Skeletal muscle cell (primary cell): ENCODE data around the gene RABGGTA.
A peak's percentile ranks its signal among the peaks of the same experiment; 100 is the strongest.

Source experiments
- DNase-seq: peaks from one replicate; pipeline ENCODE4 v3.0.0-alpha.2; 2010; ENCODE audit warnings: low read depth
- H3K4me3 ChIP-seq: 2 replicates; pipeline ENCODE4 v1.5.1; 2011; ENCODE audit warnings: low read depth, mild to moderate bottlenecking, control low read depth, low read length, moderate library complexity

The RABGGTA gene

DNA sequence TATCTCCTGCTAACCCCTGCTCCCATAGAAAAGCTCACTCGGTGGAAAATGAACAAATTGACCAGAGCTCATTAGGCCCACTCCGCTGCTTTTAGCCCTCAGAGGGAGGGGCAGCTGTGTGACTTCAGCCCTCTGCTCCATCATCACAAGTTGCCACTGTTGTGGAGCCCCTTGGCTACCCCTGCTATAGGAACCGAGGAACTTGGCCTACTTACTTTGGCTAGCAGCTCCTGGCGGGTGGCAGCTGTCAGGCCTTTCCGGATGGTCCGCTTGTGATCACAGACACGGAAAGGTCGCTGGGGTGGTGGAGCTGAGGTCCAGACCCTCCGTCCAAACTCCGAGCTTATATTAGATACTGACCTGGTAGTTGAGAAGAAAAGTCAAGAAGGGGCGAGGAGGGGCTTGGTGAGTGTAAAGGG is 35.8 kb upstream of the RABGGTA start:
- DNase-seq = no peak
- H3K4me3 ChIP-seq = no peak overlapping the region

DNA sequence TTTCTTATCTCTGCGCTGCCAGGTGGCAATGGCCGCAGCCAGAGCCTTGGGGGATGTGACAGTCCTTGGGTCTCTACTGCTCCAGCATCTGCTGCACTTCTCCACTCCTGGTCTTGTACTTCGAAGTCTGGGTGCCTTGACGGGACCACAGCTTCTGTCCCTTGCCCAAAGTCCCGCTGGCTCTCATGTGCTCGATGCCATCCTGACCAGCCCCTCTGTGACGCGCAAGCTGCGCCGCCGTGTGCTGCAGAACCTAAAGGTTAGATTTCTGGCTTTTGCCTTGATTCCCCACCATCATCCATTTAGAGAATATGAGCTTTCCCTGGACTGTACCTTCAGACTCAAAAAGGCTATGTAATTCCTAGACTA is 32.6 kb upstream of the RABGGTA start:
- no peak overlapping the region for H3K4me3 ChIP-seq
- no peak for DNase-seq

- peak overlapping the region; percentile 90 for H3K4me3 ChIP-seq
- no peak for DNase-seq
These were observed 29.1 kb upstream of the RABGGTA start for GRCh38 chr14:24300326-24300980.

- H3K4me3 ChIP-seq = peak within 1 kb of the TSS; percentile 90
- DNase-seq = peak; percentile 41
These were observed 28.1 kb upstream of the RABGGTA start, which contains the start of the genes DHRS1 and NOP9 for GRCh38 chr14:24299255-24300191. DHRS1 (minus strand) TSS chr14:24299780; CDS start chr14:24299106, 674 bp downstream. NOP9 (plus strand) TSS chr14:24299850; CDS start chr14:24299955, 105 bp downstream.

GRCh38 chr14:24298892-24299254 is 27.5 kb upstream of the RABGGTA start:
- peak overlapping the region; percentile 90 for H3K4me3 ChIP-seq
- DNase-seq = no peak

DNA sequence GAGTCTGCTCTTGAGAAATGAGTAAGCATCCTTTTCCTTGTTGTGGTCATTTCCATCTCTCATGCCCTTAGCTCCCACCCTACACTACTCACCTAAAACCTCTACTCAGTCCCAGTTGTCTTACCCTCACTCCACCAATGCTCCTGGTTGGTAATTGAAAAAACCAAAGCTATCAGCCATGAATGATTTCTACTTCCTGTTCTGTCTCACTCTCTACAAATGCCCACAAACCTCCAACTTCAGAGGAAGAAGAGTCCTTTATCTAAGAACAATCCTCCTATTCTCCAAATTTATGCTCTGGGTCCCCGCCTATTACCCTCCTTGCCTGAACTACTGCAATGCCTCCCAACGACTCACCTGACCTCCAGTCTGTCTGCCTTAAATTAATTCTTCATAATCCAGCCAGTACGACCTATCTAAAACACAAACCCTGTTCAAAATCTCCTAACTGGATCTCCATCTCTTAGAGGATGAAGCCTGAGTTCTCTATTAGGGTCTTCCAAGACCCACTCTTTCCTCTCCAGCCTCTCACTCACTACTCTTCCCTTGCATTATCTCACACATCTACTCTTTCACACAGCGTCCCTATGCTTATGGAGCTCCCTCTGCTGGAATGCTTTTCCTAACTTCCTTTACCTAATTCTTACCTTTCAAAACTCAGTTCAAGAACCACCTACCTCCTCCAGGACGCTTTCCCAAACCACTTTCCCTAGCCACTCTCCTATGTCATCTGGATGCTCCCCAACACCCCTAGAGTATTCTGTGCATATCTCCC is 26.0 kb upstream of the RABGGTA start:
- DNase-seq = no peak
- no peak overlapping the region for H3K4me3 ChIP-seq

- no peak overlapping the region for H3K4me3 ChIP-seq
- DNase-seq = peak; percentile 86
These were observed 25.2 kb upstream of the RABGGTA start for GRCh38 chr14:24296341-24297157.

DNA sequence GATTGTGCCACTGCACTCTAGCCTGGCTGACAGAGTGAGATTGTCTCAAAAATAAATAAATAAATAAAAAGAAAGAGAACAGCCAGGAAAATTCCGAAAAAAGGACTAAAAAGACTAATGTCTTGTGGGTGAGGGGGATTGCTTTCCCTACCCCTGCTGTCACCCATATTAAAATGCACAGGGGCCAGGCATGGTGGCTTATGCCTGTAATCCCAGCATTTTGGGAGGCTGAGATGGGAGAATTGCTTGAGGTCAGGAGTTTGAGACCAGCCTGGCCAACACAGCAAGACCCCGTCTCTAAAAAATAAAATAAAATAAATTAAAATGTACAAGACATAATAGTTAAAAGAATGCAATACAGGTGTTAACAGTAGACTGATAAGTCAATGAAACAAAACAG is 22.1 kb upstream of the RABGGTA start:
- H3K4me3 ChIP-seq = no peak overlapping the region
- no peak for DNase-seq

DNA sequence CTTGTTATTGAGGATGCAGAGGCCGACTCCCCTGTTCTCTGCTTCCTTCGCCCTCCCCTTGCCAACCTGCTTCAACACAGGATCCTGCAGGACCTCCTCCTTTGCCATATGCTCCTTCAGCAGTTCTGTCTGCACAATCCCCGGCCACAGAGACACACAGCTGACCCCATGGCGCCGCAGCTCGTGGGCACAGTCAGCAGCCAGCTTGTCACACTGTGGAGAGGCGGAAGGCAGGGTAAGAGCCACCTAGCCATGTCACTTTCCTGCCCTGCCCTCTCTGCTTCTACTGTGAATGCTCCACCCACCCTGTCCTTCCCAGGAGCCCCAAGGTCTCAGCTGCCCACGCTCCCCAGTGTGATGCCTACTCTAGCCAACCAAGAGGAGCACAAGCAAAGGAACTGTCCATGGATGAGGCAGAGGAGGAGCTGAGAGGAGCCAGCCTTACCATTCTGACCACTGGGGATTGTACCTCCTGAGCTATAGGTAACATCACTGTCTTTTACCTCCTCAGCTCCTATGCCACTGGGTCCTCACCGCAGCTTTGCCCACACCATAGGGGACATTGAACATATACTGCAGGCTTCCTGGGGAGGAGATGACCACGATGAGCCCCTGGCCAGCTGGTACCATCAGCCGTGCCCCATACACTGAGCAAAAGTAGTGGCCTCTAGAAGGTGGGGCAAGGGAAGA is 20.9 kb upstream of the RABGGTA start:
- no peak overlapping the region for H3K4me3 ChIP-seq
- DNase-seq = no peak

GRCh38 chr14:24291446-24292117 is 20.2 kb upstream of the RABGGTA start:
- no peak for DNase-seq
- no peak overlapping the region for H3K4me3 ChIP-seq

DNA sequence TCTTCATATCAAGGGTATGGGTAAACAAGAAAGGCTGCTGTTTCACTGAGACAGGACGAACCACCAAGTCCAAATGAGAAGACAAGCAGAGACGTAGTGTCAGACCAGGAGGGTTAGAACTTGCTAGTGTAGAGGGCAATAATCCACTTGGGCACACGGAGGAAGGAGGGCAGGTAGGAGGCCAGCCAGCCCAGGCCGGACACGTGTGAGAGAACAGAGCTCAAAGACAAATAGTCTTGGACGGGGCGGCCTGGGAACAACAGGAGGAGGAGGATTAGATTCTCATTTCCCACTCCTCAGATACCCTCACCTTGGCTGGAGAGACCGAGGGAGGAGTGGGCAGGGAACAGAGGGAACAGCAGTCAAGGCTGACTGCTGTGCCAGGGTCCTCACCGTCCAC is 19.3 kb upstream of the RABGGTA start:
- no peak for DNase-seq
- H3K4me3 ChIP-seq = no peak overlapping the region

DNA sequence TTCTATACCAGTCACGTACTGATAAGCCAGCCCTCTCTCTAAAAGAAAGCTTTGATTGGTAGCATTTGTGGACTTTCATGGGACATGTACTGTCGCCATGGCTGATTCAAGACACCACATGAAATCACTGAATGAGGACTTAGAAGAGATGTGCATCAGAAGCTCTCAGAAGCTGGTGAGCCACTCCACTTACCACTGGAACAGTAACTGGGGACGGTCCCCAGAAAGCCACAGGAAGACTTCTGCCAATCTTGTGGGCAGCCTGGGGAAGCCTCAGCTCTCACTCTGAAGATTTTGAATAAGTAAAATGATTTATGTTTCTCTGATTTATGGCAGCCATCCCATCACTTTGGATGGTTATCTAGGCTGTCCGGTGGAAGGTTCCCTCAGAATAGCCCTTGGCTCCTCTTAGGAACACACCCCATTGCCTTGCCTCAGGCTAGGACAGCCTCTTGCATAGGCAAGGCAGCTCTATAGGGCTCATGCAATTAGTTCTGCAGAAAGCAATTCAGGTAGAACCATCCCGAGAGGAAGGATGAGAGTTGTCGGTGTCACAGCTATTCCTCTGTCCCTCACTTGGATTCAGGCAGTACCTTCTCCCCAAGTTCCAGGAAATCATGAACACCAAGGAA is 18.4 kb upstream of the RABGGTA start:
- no peak overlapping the region for H3K4me3 ChIP-seq
- no peak for DNase-seq

DNA sequence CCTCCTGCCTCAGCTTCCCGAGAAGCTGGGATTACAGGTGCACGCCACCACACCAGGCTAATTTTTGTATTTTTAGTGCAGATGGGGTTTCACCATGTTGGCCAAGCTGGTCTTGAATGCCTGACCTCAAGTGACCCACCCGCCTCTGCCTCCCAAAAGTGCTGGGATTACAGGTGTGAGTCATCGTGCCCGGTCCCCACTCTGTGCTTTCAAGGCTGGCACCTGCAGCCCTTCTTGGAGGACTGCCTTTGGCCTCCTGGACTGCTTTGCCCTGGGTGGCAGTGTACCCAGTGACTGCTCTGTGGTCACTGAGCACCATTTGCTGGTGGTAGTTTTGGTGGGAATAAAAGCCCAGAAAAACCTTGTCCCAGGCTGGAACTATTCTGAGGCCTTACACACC is 15.6 kb upstream of the RABGGTA start:
- H3K4me3 ChIP-seq = no peak overlapping the region
- no peak for DNase-seq

- DNase-seq = no peak
- H3K4me3 ChIP-seq = no peak overlapping the region
These were observed 14.0 kb upstream of the RABGGTA start for GRCh38 chr14:24285351-24285750.

DNA sequence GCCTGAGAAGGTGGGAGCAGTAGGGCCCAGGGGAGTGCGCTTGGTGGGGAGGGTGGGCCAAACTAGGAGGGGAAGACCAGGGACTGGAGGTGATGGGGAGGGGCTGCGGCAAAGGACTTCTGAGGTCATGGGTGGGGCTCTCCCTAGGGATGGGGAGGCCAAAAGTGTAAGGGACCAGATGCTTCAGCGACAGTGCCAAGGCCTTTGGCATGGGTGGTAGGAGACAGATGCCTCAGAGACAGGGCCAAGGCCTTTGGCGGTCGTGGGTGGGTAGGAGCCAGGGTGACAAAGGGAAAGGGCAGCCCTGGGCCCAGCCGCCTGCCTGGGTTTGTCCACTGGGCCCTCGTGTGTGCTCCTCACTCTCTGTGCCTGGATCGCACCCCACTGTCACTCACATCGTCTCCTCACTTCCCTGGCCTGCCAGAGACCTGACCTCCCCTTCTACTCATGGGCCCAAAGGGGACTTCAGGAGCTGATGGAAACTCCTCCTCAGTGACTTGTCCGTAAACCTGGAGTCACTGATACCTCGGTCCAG is 13.2 kb upstream of the RABGGTA start:
- no peak for DNase-seq
- no peak overlapping the region for H3K4me3 ChIP-seq

- no peak overlapping the region for H3K4me3 ChIP-seq
- no peak for DNase-seq
These were observed 12.5 kb upstream of the RABGGTA start for GRCh38 chr14:24283796-24284460.

GRCh38 chr14:24282736-24283135 is 11.3 kb upstream of the RABGGTA start:
- no peak for DNase-seq
- no peak overlapping the region for H3K4me3 ChIP-seq
